Stimulated activated CD4-positive, alpha-beta T cell treated with anti-CD3 and anti-CD28 coated beads, TNF-alpha, amount 100 ng/mL, for 1 hour (primary cell): ENCODE measurements around the gene CNOT10.
"Not testable (repeated sequence)": the region's sequence is repeated elsewhere in the genome, so short reads cannot be mapped to it uniquely, and the experiment has no call there.

Experiments
- DNase-seq, 3 donors: peaks; one replicate each; pipeline ENCODE4 v3.0.0-alpha.2; 2020; ENCODE audit warnings: low read depth in 3 of 3, low spot score in 1 of 3

Gene CNOT10, protein sequence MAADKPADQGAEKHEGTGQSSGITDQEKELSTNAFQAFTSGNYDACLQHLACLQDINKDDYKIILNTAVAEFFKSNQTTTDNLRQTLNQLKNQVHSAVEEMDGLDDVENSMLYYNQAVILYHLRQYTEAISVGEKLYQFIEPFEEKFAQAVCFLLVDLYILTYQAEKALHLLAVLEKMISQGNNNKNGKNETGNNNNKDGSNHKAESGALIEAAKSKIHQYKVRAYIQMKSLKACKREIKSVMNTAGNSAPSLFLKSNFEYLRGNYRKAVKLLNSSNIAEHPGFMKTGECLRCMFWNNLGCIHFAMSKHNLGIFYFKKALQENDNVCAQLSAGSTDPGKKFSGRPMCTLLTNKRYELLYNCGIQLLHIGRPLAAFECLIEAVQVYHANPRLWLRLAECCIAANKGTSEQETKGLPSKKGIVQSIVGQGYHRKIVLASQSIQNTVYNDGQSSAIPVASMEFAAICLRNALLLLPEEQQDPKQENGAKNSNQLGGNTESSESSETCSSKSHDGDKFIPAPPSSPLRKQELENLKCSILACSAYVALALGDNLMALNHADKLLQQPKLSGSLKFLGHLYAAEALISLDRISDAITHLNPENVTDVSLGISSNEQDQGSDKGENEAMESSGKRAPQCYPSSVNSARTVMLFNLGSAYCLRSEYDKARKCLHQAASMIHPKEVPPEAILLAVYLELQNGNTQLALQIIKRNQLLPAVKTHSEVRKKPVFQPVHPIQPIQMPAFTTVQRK

DNA sequence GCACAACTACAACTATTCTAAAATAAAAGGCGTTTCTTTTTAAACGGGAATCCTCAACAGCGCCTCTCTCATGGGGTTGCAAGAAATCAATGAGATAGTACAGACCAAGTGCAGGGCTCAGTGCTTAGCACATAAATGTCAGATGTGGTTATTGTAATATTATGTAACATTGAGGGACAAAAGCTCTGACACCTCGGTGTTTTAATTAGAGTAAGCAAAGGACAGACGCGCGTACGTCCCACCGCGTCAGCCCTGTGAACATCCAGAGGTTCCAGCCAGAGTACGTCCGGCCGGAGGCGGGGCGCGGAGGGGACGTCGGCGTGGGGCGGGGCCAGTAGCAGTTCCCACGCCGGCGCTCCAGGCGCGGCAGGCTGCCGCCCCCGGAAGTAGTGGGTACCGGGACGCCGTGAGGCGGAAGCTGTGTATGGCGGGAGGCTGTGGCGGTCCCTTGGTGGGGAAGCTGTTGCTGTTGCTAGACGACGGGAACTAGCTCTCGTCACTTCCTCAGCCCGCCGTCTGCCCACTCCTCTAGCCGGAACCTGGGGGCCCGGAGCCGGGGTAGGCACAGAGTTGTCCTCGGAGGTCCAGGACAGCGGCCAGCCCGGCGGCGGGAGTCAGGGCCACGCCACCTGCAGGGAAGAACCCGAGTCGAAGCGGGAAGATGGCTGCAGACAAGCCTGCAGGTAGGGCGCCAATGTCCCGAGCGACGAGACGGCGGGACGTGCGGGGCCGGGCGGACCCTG is at the start of gene CNOT10:
TSS of gene CNOT10 (plus strand) at position 389 of the 743 bp plus-strand sequence. CDS start at position 662, 273 bp downstream.
- DNase-seq = peak; percentile 85 to 90 (median 86)

DNA sequence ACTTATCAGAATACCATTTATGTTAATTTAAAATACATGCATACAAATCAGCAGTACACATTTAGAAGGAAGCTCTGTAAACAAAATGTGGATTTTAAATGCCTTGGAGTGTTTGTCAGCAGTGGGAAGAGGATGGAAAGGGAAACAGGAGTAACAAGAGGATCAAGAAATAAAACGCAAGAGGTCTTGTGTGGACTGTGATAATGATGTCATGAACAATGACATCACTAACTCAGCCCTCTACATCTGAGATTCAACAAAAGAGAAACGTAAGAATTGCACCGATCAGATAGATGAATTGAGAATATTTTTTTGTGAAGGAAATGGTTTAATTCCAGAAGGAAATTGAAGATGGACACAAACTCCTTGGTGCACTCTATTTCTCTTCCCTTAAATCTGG is 44.0 kb upstream of the CNOT10 start:
- no peak for DNase-seq

DNA sequence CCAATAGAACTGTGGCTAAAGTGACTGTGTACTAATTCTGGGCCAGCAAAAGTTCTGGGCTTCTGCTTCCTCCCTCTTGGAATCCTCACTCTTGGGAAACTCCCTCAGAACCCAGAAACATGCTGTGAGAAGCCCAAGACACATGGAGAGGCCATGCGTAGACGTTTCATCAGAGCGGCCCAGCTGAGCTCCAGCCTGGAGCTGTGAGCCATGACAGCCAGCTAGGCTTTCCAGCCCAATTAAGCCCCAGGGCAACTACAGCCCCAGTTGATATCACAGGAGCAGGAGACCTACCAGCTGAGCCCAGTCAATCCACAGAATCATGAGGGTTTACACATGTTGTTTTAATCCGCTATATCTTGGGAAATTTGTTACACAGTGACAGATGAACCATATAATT is 43.6 kb upstream of the CNOT10 start:
- no peak for DNase-seq

DNA sequence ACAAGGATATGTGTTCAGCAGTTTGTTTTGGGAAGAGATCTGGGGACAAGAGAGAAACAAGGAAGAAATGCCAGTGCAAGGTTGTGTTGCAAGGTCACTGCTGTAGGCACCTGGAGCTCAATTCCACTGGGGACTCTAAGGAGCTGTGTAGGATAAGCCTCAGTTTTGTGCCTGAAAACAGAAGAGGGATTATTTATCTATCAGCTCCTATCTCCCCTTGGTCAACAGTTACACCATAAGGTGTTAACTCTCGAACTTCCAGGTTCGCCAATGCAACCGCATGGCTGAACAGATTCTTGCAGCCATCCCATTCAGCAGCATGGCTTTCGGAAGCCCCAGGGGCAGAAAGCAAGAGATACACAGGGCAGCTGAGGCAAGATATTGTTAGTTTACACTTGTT is 41.6 kb upstream of the CNOT10 start:
- DNase-seq = no peak

DNA sequence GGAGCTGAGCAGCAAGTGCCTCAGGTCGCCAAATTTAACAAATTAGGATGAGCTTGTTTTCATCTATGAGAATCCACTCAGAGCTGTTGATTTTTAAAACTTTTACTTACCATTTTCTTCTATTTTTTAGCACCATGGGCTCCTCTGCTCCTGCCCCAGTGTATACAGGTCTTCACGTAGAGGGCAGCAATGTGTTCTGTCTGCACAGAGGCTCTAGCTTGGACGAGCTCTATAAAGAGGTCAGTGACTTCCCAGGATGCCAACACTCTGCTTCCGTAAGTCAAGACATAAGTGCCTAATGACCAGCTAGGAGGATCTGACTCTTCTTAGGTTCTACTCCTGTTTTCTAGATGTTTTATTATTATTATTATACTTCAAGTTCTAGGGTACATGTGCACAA is 41.2 kb upstream of the CNOT10 start:
- DNase-seq = no peak

DNA sequence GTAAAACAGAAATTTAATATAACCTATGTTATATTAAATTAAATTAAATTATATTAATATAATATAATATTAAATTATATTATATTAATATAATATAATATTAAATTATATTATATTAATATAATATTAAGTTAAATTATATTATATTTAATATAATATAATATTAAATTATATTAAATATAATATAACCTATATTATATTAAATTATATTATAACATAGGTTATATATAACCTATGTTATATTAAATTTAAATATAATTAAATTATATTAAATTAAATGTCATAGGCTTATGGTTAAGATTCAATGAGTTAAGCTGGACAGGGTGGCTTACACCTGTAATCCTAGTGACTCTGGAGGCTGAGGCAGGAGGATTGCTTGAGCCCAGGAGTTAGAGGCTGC is 40.6 kb upstream of the CNOT10 start:
- DNase-seq = no peak

DNA sequence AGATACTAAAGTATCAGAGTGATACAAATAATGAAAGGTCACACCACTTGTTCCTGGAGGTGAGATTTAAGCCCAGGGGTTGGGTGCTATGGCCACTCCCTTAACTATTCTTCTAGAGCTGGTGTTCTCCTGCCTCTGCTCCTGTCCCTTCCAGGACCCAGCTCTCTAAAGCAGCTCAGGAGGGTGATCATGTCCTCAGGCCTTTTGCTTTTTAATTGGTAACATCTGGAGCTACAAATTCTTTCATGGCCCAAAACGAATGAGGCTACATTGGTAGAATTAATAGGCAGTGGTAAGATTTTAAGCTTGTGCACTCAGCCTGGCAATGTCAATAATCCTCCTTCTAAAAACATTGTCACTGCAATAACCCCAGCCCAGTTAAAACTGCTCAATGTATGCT is 38.2 kb upstream of the CNOT10 start:
- DNase-seq = no peak

DNA sequence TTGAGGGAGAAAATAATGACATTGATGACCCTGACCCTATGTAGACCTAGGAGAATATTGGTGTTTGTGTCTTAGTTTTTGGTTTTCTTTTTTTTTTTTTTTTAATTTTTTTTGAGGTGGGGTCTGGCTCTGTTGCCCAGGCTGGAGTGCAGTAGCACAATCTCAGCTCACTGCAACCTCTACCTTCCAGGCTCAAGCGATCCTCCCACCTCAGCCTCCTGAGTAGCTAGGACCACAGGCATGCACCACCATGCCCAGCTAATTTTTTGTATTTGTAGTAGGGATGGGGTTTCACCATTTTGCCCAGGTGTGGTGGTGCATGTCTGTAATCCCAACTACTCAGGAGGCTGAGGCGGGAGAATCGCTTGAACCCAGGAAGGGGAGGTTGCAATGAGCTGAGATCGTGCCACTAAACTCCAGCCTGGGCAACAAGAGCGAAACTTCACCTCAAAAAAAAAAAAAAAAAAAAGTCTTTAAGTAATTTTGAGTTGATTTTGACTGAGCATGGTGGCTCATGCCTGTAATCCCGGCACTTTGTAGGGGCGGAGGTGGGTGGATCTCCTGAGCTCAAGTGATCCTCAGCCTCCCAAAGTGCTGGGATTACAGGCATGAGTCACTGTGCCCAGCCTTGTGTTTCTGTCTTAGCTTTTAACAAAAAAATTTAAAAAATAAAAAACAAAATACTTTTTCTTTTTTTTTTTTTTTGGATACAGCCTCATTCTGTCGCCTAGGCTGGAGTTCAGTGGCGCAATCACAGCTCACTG is 32.5 kb upstream of the CNOT10 start:
- DNase-seq = not testable (repeated sequence)

DNA sequence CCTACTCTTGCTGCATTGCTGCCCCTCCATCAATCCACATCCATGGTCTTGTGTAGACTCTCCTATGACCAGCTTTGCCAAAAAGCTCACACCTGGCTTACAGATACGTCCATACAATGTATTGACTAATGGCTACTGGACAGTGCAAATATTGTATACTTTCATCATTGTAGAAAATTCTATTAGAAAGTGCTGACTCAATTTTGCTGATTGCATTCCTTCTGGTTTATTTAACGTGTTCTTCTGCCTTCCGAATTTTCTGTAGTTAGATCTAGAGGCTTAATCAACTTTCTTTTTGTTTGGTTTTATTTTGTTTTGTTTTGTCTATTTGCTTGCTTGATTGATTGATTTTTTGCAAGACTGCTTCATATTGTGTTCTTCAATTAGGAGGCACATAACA is 29.8 kb upstream of the CNOT10 start:
- DNase-seq = no peak

DNA sequence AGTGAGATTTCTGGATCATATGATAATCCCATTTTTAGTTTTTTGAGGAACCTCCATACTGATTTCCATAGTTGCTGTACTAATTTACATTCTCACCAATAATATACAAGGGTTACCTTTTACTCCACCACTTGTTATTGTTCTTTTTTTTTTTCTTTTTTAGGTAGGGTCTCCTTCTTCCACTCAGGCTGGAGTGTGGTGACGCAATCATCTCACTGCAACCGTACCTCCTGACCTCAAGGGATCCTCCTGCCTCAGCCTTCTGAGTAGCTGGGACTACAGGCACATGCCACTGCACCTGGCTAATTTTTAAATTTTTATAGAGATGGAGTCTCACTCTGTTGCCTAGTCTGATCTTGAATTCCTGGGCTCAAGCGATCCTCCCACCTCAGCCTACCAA is 24.4 kb upstream of the CNOT10 start:
- DNase-seq = no peak

DNA sequence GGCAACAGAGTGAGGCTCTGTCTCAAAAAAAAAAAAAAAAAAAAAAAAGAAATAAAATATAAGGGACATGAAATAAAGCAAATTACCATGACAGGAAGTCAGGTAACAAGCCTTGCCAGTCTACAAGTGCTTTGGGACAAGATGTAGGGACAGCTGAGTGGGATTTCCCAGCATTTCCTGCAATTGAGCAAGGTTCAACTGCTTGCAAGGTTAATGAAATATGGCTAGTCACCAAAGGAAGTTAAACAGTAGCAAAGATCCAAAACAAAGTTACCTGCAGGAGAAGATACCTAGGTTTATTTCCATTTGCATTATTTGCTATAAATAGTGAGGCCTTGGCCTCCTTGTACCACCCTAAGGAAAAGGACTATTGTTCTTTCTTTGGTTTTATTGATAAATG is 22.3 kb upstream of the CNOT10 start:
- no peak for DNase-seq

DNA sequence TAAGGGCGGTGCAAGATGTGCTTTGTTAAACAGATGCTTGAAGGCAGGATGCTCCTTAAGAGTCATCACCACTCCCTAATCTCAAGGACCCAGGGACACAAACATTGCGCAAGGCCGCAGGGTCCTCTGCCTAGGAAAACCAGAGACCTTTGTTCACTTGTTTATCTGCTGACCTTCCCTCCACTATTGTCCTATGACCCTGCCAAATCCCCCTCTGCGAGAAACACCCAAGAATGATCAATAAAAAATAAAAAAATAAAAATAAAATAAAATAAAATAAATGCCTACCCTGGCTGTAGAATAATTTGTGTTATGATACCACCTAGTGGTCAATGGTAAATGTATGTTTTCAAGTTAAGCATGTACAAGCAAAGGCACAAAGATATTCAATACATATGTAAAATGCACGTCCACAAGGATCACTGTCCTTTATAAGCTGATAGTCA is 20.3 kb upstream of the CNOT10 start:
- DNase-seq = not testable (repeated sequence)

DNA sequence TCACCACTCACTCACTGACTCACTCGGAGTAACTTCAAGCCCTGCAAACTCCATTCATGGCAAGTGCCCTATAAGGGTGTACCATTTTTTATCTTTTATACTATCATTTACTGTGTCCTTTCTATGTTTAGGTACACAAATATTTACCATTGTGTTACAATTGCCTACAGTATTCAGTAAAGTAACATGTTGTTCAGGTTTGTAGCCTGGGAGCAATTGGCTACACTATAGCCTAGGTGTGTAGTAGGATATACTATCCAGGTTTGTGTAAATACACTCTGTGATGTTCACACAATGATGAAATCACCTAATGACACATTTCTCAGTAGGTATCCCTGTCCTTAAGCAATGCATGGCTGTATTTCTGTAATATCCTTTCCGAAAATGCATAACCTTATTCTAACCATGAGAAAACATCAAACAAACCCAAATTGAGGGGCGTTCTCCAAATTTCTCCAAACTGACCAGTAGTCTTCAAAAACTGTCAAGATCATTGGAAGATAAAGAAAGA is 17.9 kb upstream of the CNOT10 start:
- DNase-seq = no peak

DNA sequence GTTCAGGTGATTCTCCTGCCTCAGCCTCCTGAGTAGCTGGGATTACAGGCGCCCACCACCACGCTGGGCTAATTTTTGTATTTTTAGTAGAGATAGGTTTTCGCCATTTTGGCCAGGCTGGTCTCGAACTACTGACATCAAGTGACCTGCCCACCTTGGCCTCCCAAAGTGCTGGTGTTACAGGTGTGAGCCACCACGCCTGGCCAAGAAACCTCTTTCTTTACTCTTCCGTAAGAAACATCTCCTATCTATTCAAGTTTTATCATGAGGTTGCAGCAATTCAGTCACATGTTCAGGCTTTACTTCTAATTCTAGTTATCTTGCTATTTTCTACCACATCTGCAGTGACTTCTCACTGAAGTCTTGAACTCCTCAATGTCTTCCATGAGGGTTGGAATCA is 15.8 kb upstream of the CNOT10 start:
- DNase-seq = not testable (repeated sequence)

DNA sequence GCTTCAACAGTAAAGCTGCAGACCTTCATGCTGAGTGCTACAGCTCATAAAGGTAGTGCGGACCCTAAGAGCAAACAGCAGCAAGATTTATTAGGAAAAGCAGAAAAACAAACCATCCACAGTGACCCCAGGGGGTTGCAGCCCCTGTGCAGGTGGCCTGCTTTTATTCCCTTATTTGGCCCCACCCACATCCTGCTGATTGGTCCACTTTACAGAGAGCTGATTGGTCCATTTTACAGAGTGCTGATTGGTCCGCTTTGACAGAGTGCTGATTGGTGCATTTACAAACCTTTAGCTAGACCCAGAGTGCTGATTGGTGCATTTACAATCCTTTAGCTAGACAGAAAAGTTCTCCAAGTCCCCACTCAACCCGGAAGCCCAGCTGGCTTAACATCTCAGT is 11.3 kb upstream of the CNOT10 start:
- DNase-seq = not testable (repeated sequence)

DNA sequence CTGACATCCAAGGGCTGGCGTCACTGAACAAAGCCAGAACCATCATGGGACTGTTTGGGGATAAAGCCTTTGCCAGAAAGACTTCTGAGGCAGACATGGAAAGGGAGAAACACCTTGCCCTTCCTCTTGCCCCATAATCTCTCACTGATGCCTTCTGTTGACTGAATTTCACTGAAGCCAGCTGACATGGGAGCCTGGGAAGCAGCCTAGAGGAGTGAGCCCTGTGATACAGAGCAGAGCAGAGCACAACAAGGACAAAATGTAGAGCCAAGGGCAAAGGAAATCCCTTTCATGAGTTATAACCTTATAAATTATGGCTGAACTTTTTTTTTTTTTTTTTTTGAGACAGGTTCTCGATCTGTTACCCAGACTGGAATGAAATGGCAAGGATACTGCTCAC is 9.8 kb upstream of the CNOT10 start:
- DNase-seq = no peak

DNA sequence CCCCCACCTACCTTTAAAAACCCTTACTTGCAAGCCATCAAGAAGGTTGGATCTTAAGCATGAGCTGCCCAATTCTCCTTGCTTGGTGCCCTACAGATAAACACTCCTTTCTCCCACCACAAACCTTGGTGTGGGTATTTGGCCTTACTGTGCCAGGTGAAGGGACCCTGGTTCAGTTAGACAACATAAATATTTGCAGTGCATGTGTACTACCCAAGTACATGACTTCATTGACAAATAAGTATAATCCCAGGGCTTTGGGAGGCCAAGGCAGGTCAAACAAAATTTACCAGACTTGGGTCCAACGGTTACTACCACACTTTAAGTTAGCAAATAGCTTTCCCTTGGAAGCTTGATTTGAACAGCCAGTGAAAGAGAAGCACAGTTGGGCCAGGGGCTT is 9.3 kb upstream of the CNOT10 start:
- DNase-seq = no peak

DNA sequence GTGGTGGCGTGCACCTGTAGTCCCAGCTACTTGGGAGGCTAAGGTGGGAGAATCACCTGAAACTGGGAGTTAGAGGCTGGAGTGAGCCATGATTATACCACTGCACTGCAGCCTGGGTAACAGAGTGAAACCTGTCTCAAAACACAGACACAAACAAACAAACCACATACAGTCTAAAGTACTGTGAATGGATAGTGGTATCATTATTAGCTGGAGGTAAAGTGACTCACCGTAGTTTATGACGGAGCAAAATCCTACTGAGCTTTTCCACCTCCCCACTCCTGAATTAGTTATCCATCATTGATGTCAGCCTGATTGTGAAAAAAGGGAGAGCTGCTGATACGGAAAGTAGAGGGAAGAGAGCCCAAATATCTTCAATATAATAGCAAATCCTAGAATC is 3.2 kb upstream of the CNOT10 start:
- no peak for DNase-seq

DNA sequence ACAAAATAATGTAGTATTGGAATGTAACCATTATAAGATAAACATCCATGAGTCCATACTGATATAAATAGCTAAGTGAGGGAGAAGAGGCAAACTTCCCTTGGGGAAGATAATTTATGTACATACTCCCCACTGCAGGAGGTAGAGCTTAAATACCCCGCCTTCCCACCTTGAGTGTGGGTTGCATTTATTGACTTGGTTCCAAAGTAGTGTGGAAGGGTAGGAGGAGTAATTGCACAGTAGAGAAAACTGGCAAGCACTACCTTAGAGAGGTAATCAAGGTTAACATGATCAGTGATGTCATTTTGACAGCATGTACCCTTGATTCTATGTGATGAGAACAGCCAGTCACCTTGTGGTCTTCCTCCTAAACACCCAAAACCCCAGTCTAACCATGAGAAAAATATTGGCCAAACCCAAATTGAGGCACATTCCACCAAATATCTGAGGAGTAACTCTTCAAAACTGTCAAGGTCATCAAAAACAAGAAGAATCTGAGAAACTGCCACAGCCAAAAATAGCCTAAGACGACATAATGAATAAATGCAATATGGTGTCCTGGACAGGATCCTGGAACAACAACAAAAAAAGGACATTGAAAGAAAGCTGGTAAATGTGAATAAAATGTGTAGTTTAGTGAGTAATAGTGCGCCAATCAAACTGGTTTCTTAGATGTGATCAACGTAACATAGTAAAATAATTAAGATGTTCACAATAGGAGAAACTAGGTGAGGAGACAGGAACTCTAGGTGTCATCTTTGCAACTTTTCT is 774 bp upstream of the CNOT10 start:
- no peak for DNase-seq

DNA sequence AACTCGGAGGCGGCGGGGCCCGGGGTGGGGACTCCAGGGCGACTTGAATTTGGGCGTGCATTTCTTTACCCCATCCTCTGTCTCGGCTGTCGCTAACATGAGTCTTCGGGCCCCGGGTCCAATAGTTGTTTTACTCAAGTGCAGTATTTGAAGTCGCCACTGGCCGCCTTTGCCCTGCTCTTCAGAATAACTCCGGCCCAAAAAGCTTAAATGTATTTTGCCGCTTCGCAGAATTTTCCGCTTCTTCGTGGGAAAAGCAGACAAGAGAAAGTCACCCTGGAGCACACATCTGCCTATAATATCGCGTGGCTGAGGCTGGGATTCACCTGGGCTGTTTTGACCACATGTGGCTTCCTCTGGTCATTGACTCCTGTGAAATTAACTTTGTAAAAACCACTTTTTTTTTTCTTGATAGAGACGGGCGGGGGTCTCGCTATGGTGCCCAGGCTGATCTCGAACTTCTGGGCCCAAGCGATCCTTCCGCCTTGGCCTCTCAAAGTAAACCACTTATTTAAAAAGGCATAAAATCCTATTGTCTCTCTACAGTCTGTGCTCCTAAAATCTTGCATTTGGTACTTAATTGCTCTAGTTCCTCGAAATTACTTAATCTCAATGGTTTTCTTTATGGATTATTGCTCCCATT is 676 bp downstream of the CNOT10 start:
- DNase-seq = no peak
